Breast epithelium (tissue), 4 donors: Measurements from ENCODE around the gene DLGAP3. TPM values are rescaled to one million over a fixed set of nuclear protein-coding genes. Genes with fewer than 3 reads are reported as not detected.

Experiments used
- DNase-seq, 2 donors: peaks; one replicate each; pipeline ENCODE4 v3.0.0-alpha.2; 2019; ENCODE audit warnings: low spot score in 2 of 2
- H3K27ac ChIP-seq, 2 donors: fragments of 200-600 bp; sonication (generic) in 1 of 2; one replicate each; pipeline ENCODE4 v1.5.1; 2016 to 2019; ENCODE audit warnings: mild to moderate bottlenecking in 1 of 2
- H3K27me3 ChIP-seq, 2 donors: fragments of 200-600 bp; sonication (generic) in 1 of 2; one replicate each; pipeline versions ENCODE4 v1.5.1 to v1.6.0; 2017 to 2019; ENCODE audit warnings: control low read depth in 1 of 2, mild to moderate bottlenecking in 1 of 2
- H3K36me3 ChIP-seq: fragments of 200-600 bp; one replicate; pipeline ENCODE4 v1.5.1; 2019
- H3K4me1 ChIP-seq, 2 donors: fragments of 200-600 bp; sonication (generic); one replicate each; pipeline ENCODE4 v1.5.1; 2016 to 2019; ENCODE audit warnings: control low read depth in 1 of 2
- H3K4me3 ChIP-seq, 3 donors: fragments of 200-600 bp; sonication (generic); 1 replicate in 2 of 3; 2 replicates in 1 of 3; pipeline ENCODE4 v1.5.1; 2016 to 2019; ENCODE audit warnings: mild to moderate bottlenecking in 3 of 3, moderate library complexity in 2 of 3
- H3K9me3 ChIP-seq, 2 donors: fragments of 200-600 bp; sonication (generic) in 1 of 2; one replicate each; pipeline ENCODE4 v1.5.1; 2016 to 2019; ENCODE audit warnings: control low read depth in 1 of 2
- CTCF ChIP-seq, 3 donors: fragments of 450-650 bp; IDR thresholded peaks; one replicate each; pipeline ENCODE4 v1.5.1; 2016 to 2017; ENCODE audit warnings: antibody characterized with exemption in 3 of 3, mild to moderate bottlenecking in 3 of 3, moderate library complexity in 3 of 3
- POLR2A ChIP-seq: fragments of 450-650 bp; IDR thresholded peaks from one replicate; pipeline ENCODE4 v1.6.1; 2016; ENCODE audit warnings: antibody characterized with exemption, mild to moderate bottlenecking, moderate library complexity
- POLR2AphosphoS5 ChIP-seq, 3 donors: sonication (generic); formaldehyde crosslinking; IDR thresholded peaks; one replicate each; pipeline ENCODE4 v1.6.1; 2017; ENCODE audit warnings: antibody characterized with exemption in 3 of 3
- intact Hi-C: fragments of 100-400 bp; cut with DNase I; formaldehyde crosslinking; loops from one replicate; pipeline ENCODE4 v1.15.1; 2023; ENCODE audit warnings: low total_unique reads
- total RNA-seq, 3 donors: library from RNA; depleted of rRNA; stranded (reverse); fragments of >200 nt; gene quantifications; one replicate each; pipeline ENCODE4 v1.1.0, GENCODE V29; 2016

The DLGAP3 gene
- total RNA-seq, 3 donors from 2014 or later = 0.15 to 0.33 (median 0.16) TPM

GRCh38 chr1:34907487-34908090 is 21.9 kb downstream of the DLGAP3 start:
- Histone ChIP-seq H3K27me3 (peaks cover 0 to under 1% of the 10 kb centered on the region in 2 donors), H3K4me1 (no peaks in the 10 kb centered on the region), H3K27ac (no peak overlapping the region), H3K9me3 (no peaks in the 10 kb centered on the region), H3K36me3 (no peaks in the 10 kb centered on the region), H3K4me3 (no peak overlapping the region)
- TF ChIP-seq POLR2AphosphoS5 (IDR thresholded peaks at IDR 0.05) (no peak), POLR2A (no peak), CTCF (IDR thresholded peaks at IDR 0.05) (no peak)
- DNase-seq = no peak
- intact Hi-C loops = no loop called here

DNA sequence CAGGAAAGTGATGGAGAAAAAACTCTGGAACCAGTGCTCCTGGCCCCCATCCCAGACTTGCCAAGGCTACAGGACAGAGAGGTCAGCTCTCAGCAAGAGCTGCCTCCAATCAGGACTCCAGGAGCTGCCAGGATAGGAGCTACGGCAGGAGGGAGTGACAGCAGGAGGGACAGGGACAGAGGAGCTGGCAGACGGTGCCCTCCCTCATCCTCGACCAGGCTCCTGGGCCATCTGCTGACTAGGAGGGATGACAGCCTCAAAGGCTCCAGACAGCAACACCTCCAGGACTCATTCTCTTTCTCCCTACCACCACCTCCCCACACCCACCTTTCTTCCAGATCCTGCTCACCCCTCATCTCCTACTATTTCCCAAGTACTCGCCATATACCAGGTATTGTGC is 22.7 kb downstream of the DLGAP3 start:
- DNase-seq = no peak
- Histone ChIP-seq H3K9me3 (no peaks in the 10 kb centered on the region), H3K4me1 (no peaks in the 10 kb centered on the region), H3K36me3 (no peaks in the 10 kb centered on the region), H3K27me3 (peaks cover 0 to 7% of the 10 kb centered on the region in 2 donors), H3K4me3 (no peak overlapping the region), H3K27ac (no peak overlapping the region)
- no peak for TF ChIP-seq POLR2AphosphoS5 (IDR thresholded peaks at IDR 0.05)
- TF ChIP-seq CTCF (IDR thresholded peaks at IDR 0.05) = no peak
- TF ChIP-seq POLR2A = no peak
- intact Hi-C loops = no loop called here

DNA sequence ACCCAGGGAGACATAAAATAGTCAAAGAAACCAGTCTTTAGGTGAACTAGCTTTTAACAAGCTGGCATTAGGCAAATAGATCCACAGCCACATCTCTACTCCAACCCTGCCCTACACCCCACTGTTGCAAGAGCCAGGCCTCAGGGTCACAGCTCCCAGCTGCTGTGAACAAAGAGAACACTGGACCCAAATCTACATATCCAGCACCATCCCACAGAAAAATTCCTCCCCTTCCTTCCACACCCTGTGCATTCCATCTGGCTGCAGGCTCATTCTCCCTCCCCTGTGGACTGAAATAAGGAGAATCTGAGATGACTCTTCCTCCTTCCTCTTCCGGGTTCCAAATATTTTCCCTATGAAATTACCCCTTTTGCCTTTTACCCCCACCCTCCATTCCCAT is 23.2 kb downstream of the DLGAP3 start:
- Histone ChIP-seq H3K4me3 (no peak overlapping the region), H3K9me3 (no peaks in the 10 kb centered on the region), H3K27ac (no peak overlapping the region), H3K36me3 (no peaks in the 10 kb centered on the region), H3K4me1 (no peaks in the 10 kb centered on the region), H3K27me3 (peaks cover 0 to 7% of the 10 kb centered on the region in 2 donors)
- intact Hi-C loops = no loop called here
- DNase-seq = no peak
- TF ChIP-seq POLR2AphosphoS5 (IDR thresholded peaks at IDR 0.05) (no peak), POLR2A (no peak), CTCF (IDR thresholded peaks at IDR 0.05) (no peak)

DNA sequence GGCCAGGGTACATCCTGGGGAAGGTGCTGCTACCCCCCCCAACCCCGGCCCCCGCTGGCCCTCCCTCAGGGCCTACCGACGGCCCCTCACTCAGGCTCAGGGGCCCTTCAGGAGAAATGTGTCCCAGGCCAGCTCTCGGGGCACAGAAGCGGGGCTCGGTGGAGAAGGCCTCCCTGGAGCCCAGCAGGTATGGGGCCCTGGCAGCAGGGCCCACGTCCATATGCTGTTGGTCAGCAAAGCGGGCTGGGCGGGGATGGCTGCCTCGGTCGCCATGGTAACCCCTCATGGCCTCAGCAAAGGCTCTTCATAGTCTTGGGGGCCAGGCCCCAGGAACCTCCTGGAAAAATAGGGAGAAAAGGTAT is 24.4 kb downstream of the DLGAP3 start:
- Histone ChIP-seq H3K4me1 (no peaks in the 10 kb centered on the region), H3K27ac (no peak overlapping the region), H3K36me3 (no peaks in the 10 kb centered on the region), H3K4me3 (no peak overlapping the region), H3K9me3 (no peaks in the 10 kb centered on the region), H3K27me3 (peaks cover 0 to 7% of the 10 kb centered on the region in 2 donors)
- TF ChIP-seq CTCF (IDR thresholded peaks at IDR 0.05) (no peak), POLR2A (no peak), POLR2AphosphoS5 (IDR thresholded peaks at IDR 0.05) (no peak)
- intact Hi-C loops = no loop called here
- DNase-seq = no peak

- Histone ChIP-seq H3K9me3 (no peaks in the 10 kb centered on the region), H3K27me3 (peaks cover 0 to 7% of the 10 kb centered on the region in 2 donors), H3K36me3 (no peaks in the 10 kb centered on the region), H3K27ac (no peak overlapping the region), H3K4me3 (no peak overlapping the region), H3K4me1 (no peaks in the 10 kb centered on the region)
- TF ChIP-seq CTCF (IDR thresholded peaks at IDR 0.05) = no peak
- TF ChIP-seq POLR2A = no peak
- no peak for TF ChIP-seq POLR2AphosphoS5 (IDR thresholded peaks at IDR 0.05)
- intact Hi-C loops = no loop called here
- no peak for DNase-seq
These were observed 25.0 kb downstream of the DLGAP3 start for GRCh38 chr1:34904236-34905097.
